DND-41 (cell line): Measurements from ENCODE around the gene TAX1BP3.

Source experiments
- ATAC-seq: fragments of 200-7000 bp; cut with Tn5 transposase; 3 replicates; pipeline ENCODE4 v1.9.1; 2021; ENCODE audit warnings: low read depth; ENCODE audit not compliant: insufficient read depth
- DNase-seq: peaks from one replicate; pipeline ENCODE4 v3.0.0-alpha.2; 2020
- H2AFZ ChIP-seq: 2 replicates; pipeline ENCODE4 v1.6.0; 2012; ENCODE audit warnings: low read depth, low read length
- H3K27ac ChIP-seq: 2 replicates; pipeline ENCODE4 v1.5.1; 2012; ENCODE audit warnings: low read length, inconsistent platforms
- H3K27me3 ChIP-seq: fragments of 200-600 bp; sonication (generic); 2 replicates; pipeline ENCODE4 v1.6.0; 2012; ENCODE audit warnings: low read length, mild to moderate bottlenecking, inconsistent platforms; ENCODE audit not compliant: insufficient read depth, poor library complexity
- H3K36me3 ChIP-seq: 2 replicates; pipeline ENCODE4 v1.5.1; 2012; ENCODE audit warnings: low read length, inconsistent platforms; ENCODE audit not compliant: insufficient read depth
- H3K4me1 ChIP-seq: 2 replicates; pipeline ENCODE4 v1.5.1; 2012; ENCODE audit warnings: mild to moderate bottlenecking, low read length; ENCODE audit not compliant: insufficient read depth
- H3K4me2 ChIP-seq: 2 replicates; pipeline ENCODE4 v1.6.0; 2012; ENCODE audit warnings: mild to moderate bottlenecking, moderate library complexity, low read length, inconsistent platforms; ENCODE audit not compliant: insufficient read depth
- H3K4me3 ChIP-seq, 2 experiments: fragments of 200-600 bp in 1 of 2; shearing (Covaris generic) in 1 of 2; 2 replicates each; pipeline ENCODE4 v1.5.1; 2012 to 2016; ENCODE audit warnings: inconsistent platforms in 2 of 2, low read length in 2 of 2, mild to moderate bottlenecking in 2 of 2, low read depth in 1 of 2, moderate library complexity in 1 of 2
- H3K79me2 ChIP-seq: 2 replicates; pipeline ENCODE4 v1.6.0; 2012; ENCODE audit warnings: low read length, inconsistent platforms; ENCODE audit not compliant: insufficient read depth
- H3K9ac ChIP-seq: 2 replicates; pipeline ENCODE4 v1.6.0; 2012; ENCODE audit warnings: low read depth, mild to moderate bottlenecking, inconsistent platforms, low read length, moderate library complexity
- H3K9me3 ChIP-seq: 2 replicates; pipeline ENCODE4 v1.5.1; 2012; ENCODE audit warnings: low read length, moderate library complexity, mild to moderate bottlenecking, inconsistent platforms; ENCODE audit not compliant: insufficient read depth, severe bottlenecking
- H4K20me1 ChIP-seq: 2 replicates; pipeline ENCODE4 v1.6.0; 2012; ENCODE audit warnings: low read length; ENCODE audit not compliant: insufficient read depth
- CTCF ChIP-seq: IDR thresholded peaks from 2 replicates; pipeline ENCODE4 v1.5.1; 2012; ENCODE audit warnings: borderline replicate concordance, low read length, moderate library complexity, mild to moderate bottlenecking; ENCODE audit not compliant: poor library complexity, severe bottlenecking; ENCODE audit errors: extremely low read depth
- EZH2 ChIP-seq: IDR thresholded peaks from 3 replicates; pipeline ENCODE4 v1.6.1; 2012; ENCODE audit warnings: borderline replicate concordance, low read depth, mild to moderate bottlenecking, moderate library complexity, low read length, inconsistent platforms; ENCODE audit not compliant: severe bottlenecking

Gene TAX1BP3

GRCh38 chr17:3626831-3627768 lies 41.3 kb downstream of the TAX1BP3 start:
- no peak for TF ChIP-seq CTCF
- TF ChIP-seq EZH2: no peak
- ATAC-seq: no peak
- H3K9me3 ChIP-seq: no peaks in the 10 kb centered on the region
- H3K27me3 ChIP-seq: no peaks in the 10 kb centered on the region
- no peak for DNase-seq
- H4K20me1 ChIP-seq: peaks cover 4% of the 10 kb centered on the region; the same call in 1 of the 2 replicates
- no peak overlapping the region for H3K27ac ChIP-seq
- no peak overlapping the region for H3K9ac ChIP-seq
- H2AFZ ChIP-seq: no peak overlapping the region
- peaks cover 4% of the 10 kb centered on the region; the same call in 1 of the 2 replicates for H3K79me2 ChIP-seq
- H3K4me3 ChIP-seq: no peak overlapping the region
- no peaks in the 10 kb centered on the region for H3K4me1 ChIP-seq
- no peak overlapping the region for H3K4me2 ChIP-seq
- peaks cover 60% of the 10 kb centered on the region for H3K36me3 ChIP-seq

GRCh38 chr17:3622977-3623594 lies 45.3 kb downstream of the TAX1BP3 start:
- no peak overlapping the region for H3K27ac ChIP-seq
- H3K9me3 ChIP-seq: no peaks in the 10 kb centered on the region
- no peaks in the 10 kb centered on the region for H3K27me3 ChIP-seq
- H4K20me1 ChIP-seq: no peaks in the 10 kb centered on the region
- no peak overlapping the region for H3K9ac ChIP-seq
- DNase-seq (no peak), ATAC-seq (no peak)
- H3K4me3 ChIP-seq: no peak overlapping the region
- H3K4me1 ChIP-seq: no peaks in the 10 kb centered on the region
- no peak for TF ChIP-seq CTCF
- TF ChIP-seq EZH2: no peak
- H3K36me3 ChIP-seq: peaks cover 60% of the 10 kb centered on the region
- H3K4me2 ChIP-seq: no peak overlapping the region
- H3K79me2 ChIP-seq: no peaks in the 10 kb centered on the region
- H2AFZ ChIP-seq: no peak overlapping the region

- no peak for TF ChIP-seq EZH2
- no peak for TF ChIP-seq CTCF
- no peak for DNase-seq
- no peaks in the 10 kb centered on the region for H3K4me1 ChIP-seq
- H3K4me3 ChIP-seq: no peak overlapping the region
- no peak overlapping the region for H3K9ac ChIP-seq
- H3K9me3 ChIP-seq: peaks cover 3% of the 10 kb centered on the region
- no peaks in the 10 kb centered on the region for H3K79me2 ChIP-seq
- no peak overlapping the region for H3K4me2 ChIP-seq
- no peaks in the 10 kb centered on the region for H4K20me1 ChIP-seq
- no peak for ATAC-seq
- no peak overlapping the region for H2AFZ ChIP-seq
- no peak overlapping the region for H3K27ac ChIP-seq
- H3K36me3 ChIP-seq: peaks cover 63% of the 10 kb centered on the region
- no peaks in the 10 kb centered on the region for H3K27me3 ChIP-seq
Measured at GRCh38 chr17:3621146-3621720, 47.1 kb downstream of the TAX1BP3 start.
